ENCODE data around the gene GAD1.

Gene GAD1

DNA sequence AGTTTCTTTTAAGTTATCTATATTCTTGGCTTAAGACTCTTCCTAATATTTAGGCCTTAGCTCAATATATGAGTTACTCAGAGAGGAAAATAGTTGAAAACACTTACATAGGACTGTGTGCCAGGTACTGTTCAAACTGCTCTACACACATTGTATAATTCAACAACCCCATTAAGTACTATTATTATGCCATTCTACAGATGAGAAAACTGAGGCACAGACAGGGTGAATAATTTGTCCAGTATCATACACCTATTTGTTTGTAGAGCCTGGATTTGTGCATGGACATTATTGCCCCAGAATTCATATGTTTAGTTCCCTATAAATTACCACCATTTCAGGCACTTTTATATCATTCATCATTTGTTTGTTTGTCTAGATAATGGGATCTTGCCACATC is 17.7 kb upstream of the GAD1 start:
- Histone ChIP-seq H3K36me3 (ENCODE audit: control insufficient read depth in 1 of 2, insufficient read depth in 2 of 2, low read length in 2 of 2) (no peaks in the 10 kb centered on the region), H3K27ac (ENCODE audit: low read depth, low read length) (no peak overlapping the region), H3K27me3 (ENCODE audit: control insufficient read depth in 1 of 2, insufficient read depth in 2 of 2, low read length in 2 of 2) (no peaks in the 10 kb centered on the region), H3K9me3 (ENCODE audit: control insufficient read depth in 1 of 2, low read length in 2 of 2) (no peaks in the 10 kb centered on the region), H3K4me1 (ENCODE audit: control insufficient read depth in 1 of 2, insufficient read depth in 2 of 2, low read length in 2 of 2) (no peaks in the 10 kb centered on the region), H3K9ac (ENCODE audit: low read depth in 1 of 2, low read length in 2 of 2) (no peak overlapping the region), H3K4me3 (ENCODE audit: low read depth in 1 of 2, low read length in 2 of 2) (no peak overlapping the region)

DNA sequence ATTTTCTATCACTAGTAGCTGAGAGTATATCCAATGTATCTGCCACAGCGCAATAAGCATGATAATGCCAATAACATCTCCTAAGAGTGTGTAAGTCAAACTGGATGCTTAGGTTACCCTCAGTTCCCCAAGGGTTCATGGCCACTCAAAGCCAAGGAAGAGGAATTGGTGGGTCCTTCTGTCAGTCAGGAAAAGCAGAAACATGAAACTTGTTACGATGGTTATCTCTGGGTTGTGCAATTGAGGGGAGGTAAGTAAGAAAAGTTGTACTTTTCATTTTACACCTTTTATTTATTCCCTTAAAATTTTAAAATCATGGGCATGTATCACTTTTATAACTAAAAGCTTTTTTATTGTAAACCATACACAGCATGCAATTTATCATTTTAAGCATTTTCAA is 10.1 kb upstream of the GAD1 start:
- H3K4me3 ChIP-seq (ENCODE audit: low read depth in 1 of 2, low read length in 2 of 2), result no peak overlapping the region
- H3K27ac ChIP-seq (ENCODE audit: low read depth, low read length), result no peak overlapping the region
- no peaks in the 10 kb centered on the region for H3K9me3 ChIP-seq (ENCODE audit: control insufficient read depth in 1 of 2, low read length in 2 of 2)
- H3K9ac ChIP-seq (ENCODE audit: low read depth in 1 of 2, low read length in 2 of 2), result no peak overlapping the region
- H3K36me3 ChIP-seq (ENCODE audit: control insufficient read depth in 1 of 2, insufficient read depth in 2 of 2, low read length in 2 of 2), result no peaks in the 10 kb centered on the region
- no peaks in the 10 kb centered on the region for H3K4me1 ChIP-seq (ENCODE audit: control insufficient read depth in 1 of 2, insufficient read depth in 2 of 2, low read length in 2 of 2)
- peaks cover 0 to 4% of the 10 kb centered on the region in 2 donors for H3K27me3 ChIP-seq (ENCODE audit: control insufficient read depth in 1 of 2, insufficient read depth in 2 of 2, low read length in 2 of 2)

DNA sequence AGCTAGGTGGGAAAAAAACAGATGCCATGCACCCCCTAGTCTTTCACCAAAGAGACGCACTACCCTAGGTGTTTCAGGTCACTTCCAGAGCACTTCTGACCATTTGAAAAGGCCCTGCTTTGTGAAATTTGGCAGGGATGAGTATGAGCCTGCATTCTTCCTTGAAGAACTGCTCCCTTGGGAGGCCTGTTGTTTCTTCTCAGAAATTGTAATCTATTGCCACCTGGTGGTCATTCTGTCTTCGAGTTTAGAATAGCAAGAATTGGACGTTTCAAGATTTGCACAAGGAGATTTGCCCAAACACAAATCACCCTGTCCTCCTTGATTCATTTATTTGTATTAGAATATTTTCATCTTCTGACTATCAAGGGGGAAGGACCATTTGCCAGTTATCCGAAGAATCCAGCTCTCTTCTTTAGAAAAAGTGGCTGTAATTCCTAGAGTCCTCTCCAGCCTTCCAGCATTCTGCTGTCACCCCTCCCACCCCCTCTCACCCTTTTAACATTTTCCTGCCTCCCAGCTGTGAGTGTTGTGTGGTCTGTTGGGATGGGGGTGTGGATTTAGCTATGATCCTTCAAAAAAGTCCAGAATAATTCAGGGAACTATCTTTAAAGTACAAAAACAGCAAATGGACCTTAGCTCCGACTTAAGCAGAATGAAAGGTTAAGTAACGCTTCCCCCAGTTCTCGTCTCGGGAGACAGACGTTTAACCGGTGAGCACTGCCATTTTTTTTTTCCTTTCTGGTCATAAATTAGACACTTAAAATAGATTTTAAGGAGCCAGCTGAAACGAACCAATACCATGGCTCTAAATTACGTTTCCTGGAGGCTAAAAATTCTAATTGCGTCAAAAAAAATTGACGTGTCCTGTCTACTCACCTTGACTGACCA is 3.7 kb upstream of the GAD1 start:
- Histone ChIP-seq H3K9ac (ENCODE audit: low read depth in 1 of 2, low read length in 2 of 2) (no peak overlapping the region), H3K4me3 (ENCODE audit: low read depth in 1 of 2, low read length in 2 of 2) (no peak overlapping the region), H3K27me3 (ENCODE audit: control insufficient read depth in 1 of 2, insufficient read depth in 2 of 2, low read length in 2 of 2) (peaks cover 41 to 49% of the 10 kb centered on the region in 2 donors), H3K27ac (ENCODE audit: low read depth, low read length) (no peak overlapping the region), H3K36me3 (ENCODE audit: control insufficient read depth in 1 of 2, insufficient read depth in 2 of 2, low read length in 2 of 2) (no peaks in the 10 kb centered on the region), H3K9me3 (ENCODE audit: control insufficient read depth in 1 of 2, low read length in 2 of 2) (no peaks in the 10 kb centered on the region), H3K4me1 (ENCODE audit: control insufficient read depth in 1 of 2, insufficient read depth in 2 of 2, low read length in 2 of 2) (peaks cover 12 to 22% of the 10 kb centered on the region in 2 donors)

DNA sequence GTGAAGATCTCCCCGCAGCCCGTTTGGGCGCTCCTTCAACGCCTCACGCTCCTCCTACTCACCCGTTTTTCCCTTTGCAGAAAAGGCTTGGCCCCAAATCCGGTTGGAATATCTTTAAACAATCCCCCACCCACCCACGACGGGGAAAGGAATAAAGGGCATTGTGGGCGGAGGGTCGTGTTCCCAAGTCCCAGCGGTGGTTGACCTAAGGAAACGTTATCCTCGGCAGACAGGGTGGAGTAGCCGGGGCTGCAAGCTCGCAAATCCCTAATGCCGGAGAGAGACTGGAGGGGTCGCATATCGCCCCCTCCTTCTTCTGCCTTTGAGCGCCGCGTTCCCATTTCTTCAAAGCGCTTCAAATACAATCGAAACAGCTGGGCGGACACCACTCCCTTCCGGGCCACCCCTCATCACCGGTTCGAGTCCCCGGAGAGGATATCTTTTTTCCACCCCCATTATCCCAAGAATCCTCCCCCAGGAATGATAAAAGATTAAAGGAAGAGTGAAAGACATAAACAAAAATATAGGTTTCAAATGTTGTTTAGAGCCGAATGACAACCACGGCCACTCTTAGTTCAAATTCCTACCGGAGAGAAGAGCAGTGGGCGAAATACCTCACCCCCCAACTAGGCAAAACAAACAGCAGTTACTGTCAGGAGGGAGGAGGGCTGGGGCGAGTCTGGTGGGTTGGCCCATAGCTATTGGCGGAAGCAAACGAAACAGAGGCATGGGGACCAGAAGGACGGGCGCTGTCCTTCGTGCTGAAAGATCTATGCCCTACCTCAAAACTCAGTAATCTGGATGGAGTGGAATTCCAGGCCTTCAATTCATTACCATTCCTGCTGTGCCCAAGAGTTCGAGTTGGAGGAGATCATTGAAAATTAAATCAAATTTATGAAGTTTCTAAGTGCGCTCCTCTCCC is 2.8 kb upstream of the GAD1 start:
- H3K36me3 ChIP-seq (ENCODE audit: control insufficient read depth in 1 of 2, insufficient read depth in 2 of 2, low read length in 2 of 2), result no peaks in the 10 kb centered on the region
- H3K27me3 ChIP-seq (ENCODE audit: control insufficient read depth in 1 of 2, insufficient read depth in 2 of 2, low read length in 2 of 2), result peaks cover 49 to 58% of the 10 kb centered on the region in 2 donors
- H3K9me3 ChIP-seq (ENCODE audit: control insufficient read depth in 1 of 2, low read length in 2 of 2), result no peaks in the 10 kb centered on the region
- H3K9ac ChIP-seq (ENCODE audit: low read depth in 1 of 2, low read length in 2 of 2), result no peak overlapping the region
- H3K4me1 ChIP-seq (ENCODE audit: control insufficient read depth in 1 of 2, insufficient read depth in 2 of 2, low read length in 2 of 2), result peaks cover 18 to 30% of the 10 kb centered on the region in 2 donors
- no peak overlapping the region for H3K27ac ChIP-seq (ENCODE audit: low read depth, low read length)
- H3K4me3 ChIP-seq (ENCODE audit: low read depth in 1 of 2, low read length in 2 of 2), result peak overlapping the region in 1 of 2 donors; percentile 3

DNA sequence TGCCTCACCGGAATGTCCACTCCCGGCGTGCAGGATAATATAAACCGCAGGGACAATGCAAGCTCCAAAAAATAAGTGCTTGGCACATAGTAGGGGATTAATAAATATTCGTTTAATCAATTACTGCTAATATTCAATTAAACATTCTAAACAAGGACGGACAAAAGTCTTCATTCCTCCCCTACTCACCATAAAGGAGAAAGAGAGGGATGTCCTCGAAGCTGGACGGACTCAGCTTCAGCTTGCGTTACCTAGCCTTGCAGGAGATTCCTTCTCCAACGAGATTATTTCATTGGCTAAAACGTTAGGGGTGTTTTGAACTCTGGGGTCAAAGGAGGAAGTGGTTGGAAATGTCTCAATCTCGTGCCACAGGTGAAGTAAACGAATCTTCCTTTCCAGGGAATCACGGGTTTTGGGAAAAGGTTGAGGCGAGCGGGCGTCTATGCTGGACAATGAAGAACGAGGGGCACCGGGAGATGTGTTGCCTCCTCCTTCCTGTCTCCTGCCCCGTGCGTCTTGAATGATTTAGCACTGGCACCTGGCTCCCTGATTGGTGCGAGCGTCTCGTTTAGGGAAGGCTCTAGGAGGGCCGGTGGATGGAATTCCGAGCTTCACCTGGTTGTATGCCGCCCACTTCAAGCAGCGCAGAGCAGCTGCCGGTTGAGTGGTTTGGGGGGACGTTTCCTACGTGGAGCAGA is 2.0 kb upstream of the GAD1 start:
- Histone ChIP-seq H3K9me3 (ENCODE audit: control insufficient read depth in 1 of 2, low read length in 2 of 2) (no peaks in the 10 kb centered on the region), H3K4me1 (ENCODE audit: control insufficient read depth in 1 of 2, insufficient read depth in 2 of 2, low read length in 2 of 2) (peaks cover 18 to 31% of the 10 kb centered on the region in 2 donors), H3K4me3 (ENCODE audit: low read depth in 1 of 2, low read length in 2 of 2) (no peak overlapping the region), H3K9ac (ENCODE audit: low read depth in 1 of 2, low read length in 2 of 2) (no peak overlapping the region), H3K27me3 (ENCODE audit: control insufficient read depth in 1 of 2, insufficient read depth in 2 of 2, low read length in 2 of 2) (peaks cover 57 to 63% of the 10 kb centered on the region in 2 donors), H3K36me3 (ENCODE audit: control insufficient read depth in 1 of 2, insufficient read depth in 2 of 2, low read length in 2 of 2) (no peaks in the 10 kb centered on the region), H3K27ac (ENCODE audit: low read depth, low read length) (no peak overlapping the region)

DNA sequence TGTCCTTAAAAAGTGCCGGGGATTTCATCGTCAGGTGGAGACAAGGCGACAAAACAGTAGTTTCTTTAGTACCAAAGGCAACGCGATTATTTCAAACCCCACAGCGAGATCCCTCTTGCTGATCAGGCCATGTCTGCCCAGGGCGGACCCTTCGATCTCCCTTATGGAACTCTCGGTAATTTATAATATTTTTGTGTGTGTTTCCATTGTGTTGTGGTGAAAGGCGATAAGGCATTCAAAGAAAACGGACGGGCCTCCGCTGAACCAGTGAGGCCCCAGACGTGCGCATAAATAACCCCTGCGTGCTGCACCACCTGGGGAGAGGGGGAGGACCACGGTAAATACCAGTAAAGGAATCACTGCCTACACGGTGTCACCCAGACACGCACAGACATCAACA is 1.4 kb upstream of the GAD1 start:
- no peak overlapping the region for H3K9ac ChIP-seq (ENCODE audit: low read depth in 1 of 2, low read length in 2 of 2)
- H3K27ac ChIP-seq (ENCODE audit: low read depth, low read length), result no peak overlapping the region
- peaks cover 62 to 69% of the 10 kb centered on the region in 2 donors for H3K27me3 ChIP-seq (ENCODE audit: control insufficient read depth in 1 of 2, insufficient read depth in 2 of 2, low read length in 2 of 2)
- H3K36me3 ChIP-seq (ENCODE audit: control insufficient read depth in 1 of 2, insufficient read depth in 2 of 2, low read length in 2 of 2), result no peaks in the 10 kb centered on the region
- peaks cover 18 to 33% of the 10 kb centered on the region in 2 donors for H3K4me1 ChIP-seq (ENCODE audit: control insufficient read depth in 1 of 2, insufficient read depth in 2 of 2, low read length in 2 of 2)
- peak overlapping the region; percentile 61 to 68 for H3K4me3 ChIP-seq (ENCODE audit: low read depth in 1 of 2, low read length in 2 of 2)
- no peaks in the 10 kb centered on the region for H3K9me3 ChIP-seq (ENCODE audit: control insufficient read depth in 1 of 2, low read length in 2 of 2)

DNA sequence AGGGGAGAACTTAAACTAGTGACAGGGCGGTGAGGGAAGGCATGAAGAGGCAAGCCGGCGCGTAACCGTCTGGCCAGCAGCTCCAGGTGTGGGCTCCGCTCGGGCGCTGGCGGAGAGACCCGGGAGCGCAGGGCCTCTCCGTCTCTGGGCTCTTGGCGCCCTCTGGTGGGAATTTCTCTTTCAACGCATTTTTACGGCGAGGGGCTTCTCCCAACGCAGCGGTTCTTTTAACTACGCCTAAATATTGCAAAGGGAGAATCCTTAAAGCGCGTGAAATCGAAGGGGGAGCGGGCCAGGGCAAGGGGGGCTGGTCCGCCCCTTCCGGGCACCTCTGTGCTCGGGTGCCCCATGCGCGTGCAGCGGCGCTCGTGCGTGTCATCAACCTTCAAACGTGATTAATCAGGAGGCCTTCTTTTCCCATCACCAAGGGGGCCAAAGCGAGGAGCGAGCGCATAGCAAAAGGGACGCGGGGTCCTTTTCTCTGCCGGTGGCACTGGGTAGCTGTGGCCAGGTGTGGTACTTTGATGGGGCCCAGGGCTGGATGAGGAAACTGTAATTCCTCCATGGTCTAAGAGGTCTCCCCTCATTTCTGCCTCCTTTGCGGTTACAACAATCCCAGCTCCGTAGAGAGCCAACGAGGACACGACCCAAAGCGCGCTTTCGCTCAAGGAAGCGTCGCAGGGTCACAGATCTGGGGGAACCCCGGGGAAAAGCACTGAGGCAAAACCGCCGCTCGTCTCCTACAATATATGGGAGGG is 762 bp upstream of the GAD1 start:
- Histone ChIP-seq H3K27me3 (ENCODE audit: control insufficient read depth in 1 of 2, insufficient read depth in 2 of 2, low read length in 2 of 2) (peaks cover 67 to 75% of the 10 kb centered on the region in 2 donors), H3K4me3 (ENCODE audit: low read depth in 1 of 2, low read length in 2 of 2) (peak overlapping the region; percentile 61 to 68), H3K27ac (ENCODE audit: low read depth, low read length) (no peak overlapping the region), H3K4me1 (ENCODE audit: control insufficient read depth in 1 of 2, insufficient read depth in 2 of 2, low read length in 2 of 2) (peaks cover 19 to 39% of the 10 kb centered on the region in 2 donors), H3K36me3 (ENCODE audit: control insufficient read depth in 1 of 2, insufficient read depth in 2 of 2, low read length in 2 of 2) (no peaks in the 10 kb centered on the region), H3K9me3 (ENCODE audit: control insufficient read depth in 1 of 2, low read length in 2 of 2) (no peaks in the 10 kb centered on the region), H3K9ac (ENCODE audit: low read depth in 1 of 2, low read length in 2 of 2) (no peak overlapping the region)

DNA sequence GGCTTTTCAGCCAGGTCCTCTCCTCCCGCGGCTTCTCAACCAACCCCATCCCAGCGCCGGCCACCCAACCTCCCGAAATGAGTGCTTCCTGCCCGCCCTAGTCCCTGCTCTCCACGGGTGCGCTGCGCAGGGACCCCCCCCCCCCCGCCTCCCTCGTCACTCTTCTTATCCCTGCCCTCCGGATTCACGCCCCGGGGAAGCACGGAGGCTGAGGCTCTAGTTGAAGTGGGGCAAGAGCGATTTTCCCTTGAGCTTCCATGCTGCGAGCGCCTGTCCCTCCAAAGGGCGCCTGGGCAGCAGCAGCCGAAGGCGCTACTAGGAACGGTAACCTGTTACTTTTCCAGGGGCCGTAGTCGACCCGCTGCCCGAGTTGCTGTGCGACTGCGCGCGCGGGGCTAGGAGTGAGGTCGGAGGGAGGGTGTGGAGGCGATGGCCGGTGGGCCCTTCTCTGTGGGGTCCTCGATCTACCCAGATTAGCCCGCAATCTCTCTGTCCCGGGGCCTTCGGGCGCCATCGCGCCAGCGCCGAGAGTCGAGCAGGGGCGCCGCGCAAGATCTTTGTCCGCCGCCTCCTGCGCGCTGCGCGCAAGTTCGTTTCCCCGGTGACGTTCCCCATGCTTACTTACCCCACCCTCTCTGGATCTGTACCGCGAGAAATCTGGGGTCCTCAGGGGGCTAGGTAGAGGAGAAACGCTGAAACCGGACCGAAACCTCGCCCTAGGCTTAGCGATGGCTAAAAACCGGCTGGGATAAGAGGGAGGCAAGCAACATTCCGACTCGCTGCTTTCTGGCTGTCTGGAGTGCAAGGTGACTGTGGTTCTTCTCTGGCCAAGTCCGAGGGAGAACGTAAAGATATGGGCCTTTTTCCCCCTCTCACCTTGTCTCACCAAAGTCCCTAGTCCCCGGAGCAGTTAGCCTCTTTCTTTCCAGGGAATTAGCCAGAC is 677 bp downstream of the GAD1 start:
- no peaks in the 10 kb centered on the region for H3K36me3 ChIP-seq (ENCODE audit: control insufficient read depth in 1 of 2, insufficient read depth in 2 of 2, low read length in 2 of 2)
- H3K4me1 ChIP-seq (ENCODE audit: control insufficient read depth in 1 of 2, insufficient read depth in 2 of 2, low read length in 2 of 2), result peaks cover 34 to 53% of the 10 kb centered on the region in 2 donors
- peaks cover 82 to 89% of the 10 kb centered on the region in 2 donors for H3K27me3 ChIP-seq (ENCODE audit: control insufficient read depth in 1 of 2, insufficient read depth in 2 of 2, low read length in 2 of 2)
- no peaks in the 10 kb centered on the region for H3K9me3 ChIP-seq (ENCODE audit: control insufficient read depth in 1 of 2, low read length in 2 of 2)
- peak overlapping the region; percentile 61 to 68 for H3K4me3 ChIP-seq (ENCODE audit: low read depth in 1 of 2, low read length in 2 of 2)
- no peak overlapping the region for H3K9ac ChIP-seq (ENCODE audit: low read depth in 1 of 2, low read length in 2 of 2)
- no peak overlapping the region for H3K27ac ChIP-seq (ENCODE audit: low read depth, low read length)
